ENCODE measurements around the gene REL. TPM values are rescaled to one million over a fixed set of nuclear protein-coding genes. Genes with fewer than 3 reads are reported as not detected.

Gene REL
- total and polyA plus RNA-seq, 9 of the 15 experiments (the other 6 are each of a cell fraction or from before 2014, with no cell fraction given) = 0.63 to 8.6 (median 6.3) TPM

- Histone ChIP-seq H3K9me1 (ENCODE audit: control insufficient read depth, insufficient read depth, low read length) (no peaks in the 10 kb centered on the region), H4K20me1 (replicated peaks; ENCODE audit: control insufficient read depth, insufficient read depth, low read length) (no peaks in the 10 kb centered on the region), H3K27ac (ENCODE audit: extremely low read depth, low read depth, low read length) (no peak overlapping the region), H3K79me2 (ENCODE audit: control insufficient read depth, insufficient read depth, low read length) (no peaks in the 10 kb centered on the region), H3K9ac (ENCODE audit: insufficient read depth in 1 of 2, low read depth in 2 of 2, low read length in 2 of 2) (no peak overlapping the region), H3K36me3 (ENCODE audit: control insufficient read depth, insufficient read depth, low read length) (no peaks in the 10 kb centered on the region), H3K4me1 (replicated peaks in 1 of 2; ENCODE audit: control insufficient read depth in 2 of 2, insufficient read depth in 2 of 2, low read length in 2 of 2) (no peaks in the 10 kb centered on the region), H3K9me3 (replicated peaks; ENCODE audit: control insufficient read depth, insufficient read depth, low read depth, low read length) (no peaks in the 10 kb centered on the region), H2AFZ (ENCODE audit: low read depth, low read length) (peak overlapping the region; percentile 23; the same call in 1 of the 2 replicates), H3K4me3 (no peak overlapping the region), H3K27me3 (ENCODE audit: control insufficient read depth in 2 of 2, insufficient read depth in 2 of 2, low read length in 2 of 2) (no peaks in the 10 kb centered on the region), H3K4me2 (ENCODE audit: insufficient read depth, low read length) (no peak overlapping the region)
- FAIRE-seq = no peak
- DNase-seq (ENCODE audit: extremely low read depth in 1 of 4, low spot score in 3 of 4) = no peak
- no TSS peak for BruUV-seq (replicated peaks)
- intact Hi-C loops (cut with micrococcal nuclease) = no loop called here
- POLR2A ChIA-PET = interaction anchor here (1.7 kb wide), 1 partner anchor 13 kb away, joined by 10 read pairs; the partner anchor contains the start of gene REL
- TF ChIP-seq MEF2A (IDR thresholded peaks at IDR 0.05; ENCODE audit: control insufficient read depth, low read depth, low read length) = peak; percentile 32; the same call in 1 of the 2 replicates
- peak; percentile 73 for TF ChIP-seq SMAD4 (CRISPR knock-in tag; conservative IDR thresholded peaks at IDR 0.05)
- TF ChIP-seq SIRT6 (IDR thresholded peaks at IDR 0.05; ENCODE audit: low read depth, low read length) = no peak
- peak; percentile 61; the same call in 1 of the 2 replicates for TF ChIP-seq MEF2D (tag; conservative IDR thresholded peaks at IDR 0.05; ENCODE audit: low read depth)
- 0 out of 4 replicates have a peak, but pooled peaks of 1 of the 2 experiments have one; percentile 25 for TF ChIP-seq KDM1A (IDR thresholded peaks at IDR 0.05)
- peak; percentile 35; the same call in 1 of the 3 replicates for ATAC-seq
- CTCF ChIA-PET (ENCODE audit: low intra/inter-chr PET ratio) = no interaction called here
- in situ Hi-C loops (cut with MboI) = no loop called here
- WGBS (ENCODE audit: insufficient coverage, low coverage, missing lambda C conversion rate) = 49% methylated on average over 6 of the region's 6 CpGs
These were observed 12.6 kb upstream of the REL start for GRCh38 chr2:60868589-60869273.

- in situ Hi-C loops (cut with MboI) (no loop called here), intact Hi-C loops (cut with micrococcal nuclease) (no loop called here)
- H3K4me2 ChIP-seq (ENCODE audit: insufficient read depth, low read length) = no peak overlapping the region
- no peak for FAIRE-seq
- H3K4me3 ChIP-seq = no peak overlapping the region
- H3K9me1 ChIP-seq (ENCODE audit: control insufficient read depth, insufficient read depth, low read length) = no peaks in the 10 kb centered on the region
- H3K9ac ChIP-seq (ENCODE audit: insufficient read depth in 1 of 2, low read depth in 2 of 2, low read length in 2 of 2) = no peak overlapping the region
- H2AFZ ChIP-seq (ENCODE audit: low read depth, low read length) = no peak overlapping the region; the same call in 1 of the 2 replicates
- CTCF ChIA-PET (ENCODE audit: low intra/inter-chr PET ratio) = no interaction called here
- POLR2A ChIA-PET = no interaction called here
- H3K9me3 ChIP-seq (replicated peaks; ENCODE audit: control insufficient read depth, insufficient read depth, low read depth, low read length) = no peaks in the 10 kb centered on the region
- ATAC-seq = no peak
- H3K27ac ChIP-seq (ENCODE audit: extremely low read depth, low read depth, low read length) = no peak overlapping the region
- H4K20me1 ChIP-seq (replicated peaks; ENCODE audit: control insufficient read depth, insufficient read depth, low read length) = no peaks in the 10 kb centered on the region
- WGBS (ENCODE audit: insufficient coverage, low coverage, missing lambda C conversion rate) = 22% methylated on average over 3 of the region's 3 CpGs
- no peaks in the 10 kb centered on the region for H3K4me1 ChIP-seq (replicated peaks in 1 of 2; ENCODE audit: control insufficient read depth in 2 of 2, insufficient read depth in 2 of 2, low read length in 2 of 2)
- no peak for DNase-seq (ENCODE audit: extremely low read depth in 1 of 4, low spot score in 3 of 4)
- no peaks in the 10 kb centered on the region for H3K79me2 ChIP-seq (ENCODE audit: control insufficient read depth, insufficient read depth, low read length)
- no peaks in the 10 kb centered on the region for H3K36me3 ChIP-seq (ENCODE audit: control insufficient read depth, insufficient read depth, low read length)
- H3K27me3 ChIP-seq (ENCODE audit: control insufficient read depth in 2 of 2, insufficient read depth in 2 of 2, low read length in 2 of 2) = no peaks in the 10 kb centered on the region
- BruUV-seq (replicated peaks) = no TSS peak
- no peak for TF ChIP-seq ESRRA (IDR thresholded peaks at IDR 0.05; ENCODE audit: borderline replicate concordance, low read depth)
- TF ChIP-seq ARID1B (IDR thresholded peaks at IDR 0.05) = no peak
- TF ChIP-seq GABPB2 (CRISPR knock-in tag; conservative IDR thresholded peaks at IDR 0.05) = no peak
- no peak for TF ChIP-seq FOXO4 (CRISPR knock-in tag; IDR thresholded peaks at IDR 0.05)
- TF ChIP-seq THAP7 (CRISPR knock-in tag; IDR thresholded peaks at IDR 0.05) = no peak
- TF ChIP-seq FOXP1 (CRISPR knock-in tag; IDR thresholded peaks at IDR 0.05) = no peak
- TF ChIP-seq, protein P1, sequence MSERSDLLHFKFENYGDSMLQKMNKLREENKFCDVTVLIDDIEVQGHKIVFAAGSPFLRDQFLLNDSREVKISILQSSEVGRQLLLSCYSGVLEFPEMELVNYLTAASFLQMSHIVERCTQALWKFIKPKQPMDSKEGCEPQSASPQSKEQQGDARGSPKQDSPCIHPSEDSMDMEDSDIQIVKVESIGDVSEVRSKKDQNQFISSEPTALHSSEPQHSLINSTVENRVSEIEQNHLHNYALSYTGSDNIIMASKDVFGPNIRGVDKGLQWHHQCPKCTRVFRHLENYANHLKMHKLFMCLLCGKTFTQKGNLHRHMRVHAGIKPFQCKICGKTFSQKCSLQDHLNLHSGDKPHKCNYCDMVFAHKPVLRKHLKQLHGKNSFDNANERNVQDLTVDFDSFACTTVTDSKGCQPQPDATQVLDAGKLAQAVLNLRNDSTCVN (CRISPR knock-in tag; IDR thresholded peaks at IDR 0.05) = no peak
- no peak for TF ChIP-seq ZNF3 (CRISPR knock-in tag; IDR thresholded peaks at IDR 0.05)
These were observed 8.9 kb upstream of the REL start for GRCh38 chr2:60872510-60872928.
